Esophagus muscularis mucosa (tissue), 4 donors: ENCODE results near the gene UVRAG. TPM values are rescaled to one million over a fixed set of nuclear protein-coding genes. Genes with fewer than 3 reads are reported as not detected.

Experiments
- DNase-seq: peaks from one replicate; pipeline ENCODE4 v3.0.0-alpha.2; 2017; ENCODE audit errors: extremely low spot score
- H3K27ac ChIP-seq, 4 donors: fragments of 200-600 bp; sonication (generic); replicated peaks in 1 of 4; 1 replicate in 3 of 4; 2 replicates in 1 of 4; pipeline ENCODE4 v1.5.1; 2016 to 2019; ENCODE audit warnings: mild to moderate bottlenecking in 1 of 4
- H3K27me3 ChIP-seq, 4 donors: fragments of 200-600 bp; sonication (generic); one replicate each; pipeline versions ENCODE4 v1.5.1 to v1.6.0; 2016 to 2019
- H3K36me3 ChIP-seq, 4 donors: fragments of 200-600 bp; sonication (generic); one replicate each; pipeline ENCODE4 v1.5.1; 2016 to 2019
- H3K4me1 ChIP-seq, 4 donors: fragments of 200-600 bp; sonication (generic); one replicate each; pipeline ENCODE4 v1.5.1; 2016 to 2019
- H3K4me3 ChIP-seq, 4 donors: fragments of 200-600 bp; sonication (generic); 1 replicate in 2 of 4; 2 replicates in 2 of 4; pipeline ENCODE4 v1.5.1; 2016 to 2019; ENCODE audit warnings: mild to moderate bottlenecking in 4 of 4, moderate library complexity in 1 of 4
- H3K9me3 ChIP-seq, 4 donors: fragments of 200-600 bp; sonication (generic); 1 replicate in 3 of 4; 2 replicates in 1 of 4; pipeline ENCODE4 v1.5.1; 2016 to 2019
- CTCF ChIP-seq, 3 experiments: fragments of 200-600 bp in 2 of 3; fragments of 450-650 bp in 1 of 3; sonication (generic) in 2 of 3; IDR thresholded peaks; one replicate each; pipeline ENCODE4 v1.5.1; 2017 to 2019; ENCODE audit warnings: antibody characterized with exemption in 3 of 3, mild to moderate bottlenecking in 2 of 3, moderate library complexity in 1 of 3
- EP300 ChIP-seq: sonication (generic); formaldehyde crosslinking; IDR thresholded peaks from one replicate; pipeline ENCODE4 v1.6.1; 2017; ENCODE audit warnings: antibody characterized with exemption
- POLR2A ChIP-seq: fragments of 450-650 bp; IDR thresholded peaks from one replicate; pipeline ENCODE4 v1.6.1; 2017; ENCODE audit warnings: antibody characterized with exemption, moderate library complexity, mild to moderate bottlenecking, low read depth
- POLR2AphosphoS5 ChIP-seq, 2 donors: sonication (generic); formaldehyde crosslinking; IDR thresholded peaks; one replicate each; pipeline ENCODE4 v1.6.1; 2017; ENCODE audit warnings: antibody characterized with exemption in 2 of 2
- WGBS: methylation state at CpG from one replicate; pipeline ENCODE4 v1.1.5; 2018; 5-methylcytosine and 5-hydroxymethylcytosine counted together
- intact Hi-C: fragments of 100-400 bp; cut with DNase I; formaldehyde crosslinking; loops from one replicate; pipeline ENCODE4 v1.15.1; 2023
- total RNA-seq, 4 donors: library from RNA; depleted of rRNA; stranded (reverse); fragments of >200 nt; gene quantifications; one replicate each; pipeline versions ENCODE4 v1.1.0 to v1.2.1, GENCODE V29; 2016

UVRAG gene
- total RNA-seq, 4 donors from 2014 or later = 30.6 to 37.4 (median 34.7) TPM

GRCh38 chr11:75994616-75995015 is 179.6 kb downstream of the UVRAG start:
- TF ChIP-seq CTCF (IDR thresholded peaks at IDR 0.05) (no peak), EP300 (no peak), POLR2AphosphoS5 (IDR thresholded peaks at IDR 0.05) (no peak), POLR2A (no peak)
- intact Hi-C loops = no loop called here

GRCh38 chr11:75996523-75997442 is 181.8 kb downstream of the UVRAG start:
- Histone ChIP-seq H3K36me3 (peaks cover 0 to under 1% (median 0%) of the 10 kb centered on the region in 4 donors), H3K27me3 (no peaks in the 10 kb centered on the region), H3K9me3 (peaks cover 0 to 7% (median 0%) of the 10 kb centered on the region in 4 donors), H3K4me1 (peaks cover 0 to 15% (median 6%) of the 10 kb centered on the region in 4 donors), H3K27ac (no peak overlapping the region), H3K4me3 (no peak overlapping the region)
- 85% methylated on average over 1 of the region's 1 CpG for WGBS
- DNase-seq = no peak
- no peak for TF ChIP-seq EP300
- no peak for TF ChIP-seq POLR2A
- TF ChIP-seq CTCF (IDR thresholded peaks at IDR 0.05) = no peak
- TF ChIP-seq POLR2AphosphoS5 (IDR thresholded peaks at IDR 0.05) = no peak
- intact Hi-C loops = no loop called here

More at GRCh38 chr11:75994616-75995015, 179.6 kb downstream of the UVRAG start:
- no peaks in the 10 kb centered on the region for H3K27me3 ChIP-seq
- no peaks in the 10 kb centered on the region for H3K9me3 ChIP-seq
- no peak overlapping the region for H3K4me3 ChIP-seq
- no peaks in the 10 kb centered on the region for H3K36me3 ChIP-seq
- DNase-seq = no peak
- H3K4me1 ChIP-seq = peaks cover 0 to 15% (median 6%) of the 10 kb centered on the region in 4 donors
- no peak overlapping the region for H3K27ac ChIP-seq
- 86% methylated on average over 3 of the region's 3 CpGs for WGBS

GRCh38 chr11:76004400-76004799 is 189.4 kb downstream of the UVRAG start:
- no peaks in the 10 kb centered on the region for H3K4me1 ChIP-seq
- DNase-seq = no peak
- TF ChIP-seq CTCF (IDR thresholded peaks at IDR 0.05) (no peak), POLR2AphosphoS5 (IDR thresholded peaks at IDR 0.05) (no peak), EP300 (no peak)
- intact Hi-C loops = no loop called here
- no peak overlapping the region for H3K27ac ChIP-seq
- no peaks in the 10 kb centered on the region for H3K27me3 ChIP-seq
- WGBS = 98% methylated on average over 3 of the region's 3 CpGs
- no peak overlapping the region for H3K4me3 ChIP-seq
- peaks cover 0 to 9% (median 0%) of the 10 kb centered on the region in 4 donors for H3K9me3 ChIP-seq
- H3K36me3 ChIP-seq = peaks cover 21 to 49% (median 31%) of the 10 kb centered on the region in 4 donors

GRCh38 chr11:76005756-76006155 is 190.7 kb downstream of the UVRAG start:
- Histone ChIP-seq H3K27ac (no peak overlapping the region), H3K36me3 (peaks cover 21 to 53% (median 34%) of the 10 kb centered on the region in 4 donors), H3K4me1 (no peaks in the 10 kb centered on the region), H3K27me3 (no peaks in the 10 kb centered on the region), H3K4me3 (no peak overlapping the region), H3K9me3 (peaks cover 0 to 9% (median 0%) of the 10 kb centered on the region in 4 donors)
- TF ChIP-seq POLR2AphosphoS5 (IDR thresholded peaks at IDR 0.05) = no peak
- intact Hi-C loops = no loop called here
- no peak for DNase-seq
- 92% methylated on average over 3 of the region's 3 CpGs for WGBS

GRCh38 chr11:76007166-76007565 is 192.2 kb downstream of the UVRAG start:
- no peak for TF ChIP-seq POLR2A
- no peak for TF ChIP-seq CTCF (IDR thresholded peaks at IDR 0.05)
- TF ChIP-seq POLR2AphosphoS5 (IDR thresholded peaks at IDR 0.05) = no peak
- no peak for TF ChIP-seq EP300
- 98% methylated on average over 2 of the region's 2 CpGs for WGBS

More at GRCh38 chr11:76007166-76007565, 192.2 kb downstream of the UVRAG start:
- intact Hi-C loops = no loop called here
- no peaks in the 10 kb centered on the region for H3K27me3 ChIP-seq
- no peak for DNase-seq
- no peak overlapping the region for H3K27ac ChIP-seq
- peaks cover 21 to 49% (median 34%) of the 10 kb centered on the region in 4 donors for H3K36me3 ChIP-seq
- no peak overlapping the region for H3K4me3 ChIP-seq
- H3K4me1 ChIP-seq = no peaks in the 10 kb centered on the region
- no peaks in the 10 kb centered on the region for H3K9me3 ChIP-seq
